Astrocyte (in vitro differentiated cells and primary cell): ENCODE data around the gene DMAP1. TPM values are rescaled to one million over a fixed set of nuclear protein-coding genes. Genes with fewer than 3 reads are reported as not detected.

Source experiments
- DNase-seq: peaks from one replicate; pipeline ENCODE4 v3.0.0-alpha.2; 2010; ENCODE audit warnings: low read depth
- FAIRE-seq: peaks from 2 replicates; lab custom pipeline; 2011; peaks lifted over from hg19 to GRCh38; lab: Jason Lieb, UNC
- H2AFZ ChIP-seq: 2 replicates; pipeline ENCODE4 v1.6.0; 2012; ENCODE audit warnings: low read depth, low read length, inconsistent platforms
- H3K27ac ChIP-seq: 2 replicates; pipeline ENCODE4 v1.5.1; 2011; ENCODE audit warnings: low read depth, low read length, inconsistent platforms
- H3K27me3 ChIP-seq: 2 replicates; pipeline ENCODE4 v1.6.0; 2011; ENCODE audit warnings: low read length, inconsistent platforms; ENCODE audit not compliant: insufficient read depth
- H3K36me3 ChIP-seq: 2 replicates; pipeline ENCODE4 v1.5.1; 2011; ENCODE audit warnings: low read length, inconsistent platforms; ENCODE audit not compliant: insufficient read depth
- H3K4me1 ChIP-seq: 2 replicates; pipeline ENCODE4 v1.5.1; 2011; ENCODE audit warnings: low read length, inconsistent platforms; ENCODE audit not compliant: insufficient read depth
- H3K4me2 ChIP-seq: 2 replicates; pipeline ENCODE4 v1.6.0; 2012; ENCODE audit warnings: low read length, inconsistent platforms
- H3K4me3 ChIP-seq: 2 replicates; pipeline ENCODE4 v1.5.1; 2011; ENCODE audit warnings: low read depth, mild to moderate bottlenecking, low read length, inconsistent platforms; ENCODE audit not compliant: insufficient read depth
- H3K79me2 ChIP-seq: 2 replicates; pipeline ENCODE4 v1.6.0; 2012; ENCODE audit warnings: mild to moderate bottlenecking, low read length, inconsistent platforms; ENCODE audit not compliant: insufficient read depth
- H3K9ac ChIP-seq: 2 replicates; pipeline ENCODE4 v1.6.0; 2012; ENCODE audit warnings: mild to moderate bottlenecking, low read length, inconsistent platforms
- H3K9me3 ChIP-seq: 2 replicates; pipeline ENCODE4 v1.5.1; 2012; ENCODE audit warnings: low read depth, mild to moderate bottlenecking, low read length, inconsistent platforms; ENCODE audit not compliant: insufficient read depth
- H4K20me1 ChIP-seq: 2 replicates; pipeline ENCODE4 v1.6.0; 2012; ENCODE audit warnings: low read length, inconsistent platforms; ENCODE audit not compliant: insufficient read depth
- H3K27ac Mint-ChIP-seq: one replicate; pipeline ENCODE4 v1.8.0; 2021; ENCODE audit warnings: mild to moderate bottlenecking, mixed read lengths; ENCODE audit not compliant: unreplicated experiment
- H3K27me3 Mint-ChIP-seq: one replicate; pipeline ENCODE4 v1.8.0; 2021; ENCODE audit warnings: low read depth, mixed read lengths; ENCODE audit not compliant: unreplicated experiment
- H3K36me3 Mint-ChIP-seq: one replicate; pipeline ENCODE4 v1.8.0; 2021; ENCODE audit warnings: low read depth, mixed read lengths; ENCODE audit not compliant: unreplicated experiment
- H3K4me1 Mint-ChIP-seq: one replicate; pipeline ENCODE4 v1.8.0; 2021; ENCODE audit warnings: low read depth, mixed read lengths; ENCODE audit not compliant: unreplicated experiment
- H3K4me3 Mint-ChIP-seq: one replicate; pipeline ENCODE4 v1.8.0; 2021; ENCODE audit warnings: mild to moderate bottlenecking, moderate library complexity, mixed read lengths; ENCODE audit not compliant: unreplicated experiment
- H3K9me3 Mint-ChIP-seq: one replicate; pipeline ENCODE4 v1.8.0; 2021; ENCODE audit warnings: mild to moderate bottlenecking, mixed read lengths; ENCODE audit not compliant: unreplicated experiment
- CTCF ChIP-seq: IDR thresholded peaks from 2 replicates; pipeline ENCODE4 v1.5.1; 2011; ENCODE audit warnings: low read depth, mild to moderate bottlenecking, inconsistent platforms, low read length, moderate library complexity; ENCODE audit not compliant: insufficient read depth
- EZH2 ChIP-seq: IDR thresholded peaks from 2 replicates; pipeline ENCODE4 v1.6.1; 2012; ENCODE audit warnings: mild to moderate bottlenecking, low read length, inconsistent platforms; ENCODE audit not compliant: insufficient read depth
- total RNA-seq: library from RNA; stranded (reverse); gene quantifications from 2 replicates; pipeline ENCODE4 v1.2.1, GENCODE V29; 2021

Gene DMAP1
- total RNA-seq, 1 donor from 2014 or later: 33.8 TPM

GRCh38 chr1:44256762-44257554 is 43.7 kb downstream of the DMAP1 start:
- Histone ChIP-seq H3K27me3 (no peaks in the 10 kb centered on the region), H3K4me3 (no peak overlapping the region), H4K20me1 (peaks cover 46% of the 10 kb centered on the region), H3K27ac (no peak overlapping the region), H2AFZ (no peak overlapping the region), H3K9ac (no peak overlapping the region), H3K36me3 (no peaks in the 10 kb centered on the region), H3K9me3 (no peaks in the 10 kb centered on the region), H3K4me2 (no peak overlapping the region), H3K79me2 (no peaks in the 10 kb centered on the region), H3K4me1 (no peaks in the 10 kb centered on the region)
- Mint-ChIP-seq H3K4me3 (no peak overlapping the region), H3K27ac (no peak overlapping the region), H3K27me3 (no peaks in the 10 kb centered on the region), H3K4me1 (no peaks in the 10 kb centered on the region), H3K36me3 (peaks cover 13% of the 10 kb centered on the region), H3K9me3 (no peaks in the 10 kb centered on the region)
- FAIRE-seq (no peak), DNase-seq (no peak)
- no peak for TF ChIP-seq CTCF
- no peak for TF ChIP-seq EZH2

- Histone ChIP-seq H2AFZ (no peak overlapping the region), H3K27ac (no peak overlapping the region), H3K4me1 (no peaks in the 10 kb centered on the region), H3K27me3 (no peaks in the 10 kb centered on the region), H3K79me2 (no peaks in the 10 kb centered on the region), H3K4me3 (no peak overlapping the region), H4K20me1 (peaks cover 53% of the 10 kb centered on the region), H3K4me2 (no peak overlapping the region), H3K9me3 (no peaks in the 10 kb centered on the region), H3K9ac (no peak overlapping the region), H3K36me3 (no peaks in the 10 kb centered on the region)
- FAIRE-seq (no peak), DNase-seq (no peak)
- Mint-ChIP-seq H3K27me3 (no peaks in the 10 kb centered on the region), H3K4me3 (no peak overlapping the region), H3K27ac (no peak overlapping the region), H3K36me3 (peaks cover 19% of the 10 kb centered on the region), H3K4me1 (peaks cover 2% of the 10 kb centered on the region), H3K9me3 (no peaks in the 10 kb centered on the region)
- TF ChIP-seq EZH2: no peak
- TF ChIP-seq CTCF: no peak
Measured at GRCh38 chr1:44259090-44259489, 45.8 kb downstream of the DMAP1 start.

GRCh38 chr1:44260792-44261170 is 47.5 kb downstream of the DMAP1 start:
- peaks cover 2% of the 10 kb centered on the region for H3K4me1 Mint-ChIP-seq
- Histone ChIP-seq H3K4me3 (no peak overlapping the region), H2AFZ (no peak overlapping the region), H3K27me3 (no peaks in the 10 kb centered on the region), H3K27ac (no peak overlapping the region), H3K4me2 (no peak overlapping the region), H4K20me1 (peaks cover 56% of the 10 kb centered on the region), H3K79me2 (no peaks in the 10 kb centered on the region), H3K36me3 (no peaks in the 10 kb centered on the region), H3K4me1 (no peaks in the 10 kb centered on the region), H3K9me3 (no peaks in the 10 kb centered on the region), H3K9ac (no peak overlapping the region)
- no peaks in the 10 kb centered on the region for H3K27me3 Mint-ChIP-seq
- no peak for FAIRE-seq
- no peak overlapping the region for H3K27ac Mint-ChIP-seq
- no peaks in the 10 kb centered on the region for H3K9me3 Mint-ChIP-seq
- no peak for TF ChIP-seq CTCF
- no peak for TF ChIP-seq EZH2
- DNase-seq: no peak
- H3K36me3 Mint-ChIP-seq: peaks cover 23% of the 10 kb centered on the region
- H3K4me3 Mint-ChIP-seq: no peak overlapping the region
